GM23338 (cell line): ENCODE data around the gene ERN1. TPM values are rescaled to one million over a fixed set of nuclear protein-coding genes. Genes with fewer than 3 reads are reported as not detected.
A peak's percentile ranks its signal among the peaks of the same experiment; 100 is the strongest.

ENCODE experiments used
- ATAC-seq: fragments of 200-7000 bp; cut with Tn5 transposase; 3 replicates; pipeline ENCODE4 v1.9.1; 2020
- DNase-seq: peaks from one replicate; pipeline ENCODE4 v3.0.0-alpha.2; 2015; ENCODE audit warnings: low spot score
- H2AFZ ChIP-seq: fragments of 200-600 bp; sonication (generic); 2 replicates; pipeline ENCODE4 v1.8.0; 2016; ENCODE audit warnings: antibody characterized with exemption, mild to moderate bottlenecking, moderate library complexity
- H3F3A ChIP-seq: fragments of 200-600 bp; sonication (generic); replicated peaks from 2 replicates; pipeline ENCODE4 v1.8.0; 2017; ENCODE audit warnings: antibody characterized with exemption, mixed run types, low read depth
- H3K27ac ChIP-seq: fragments of 200-600 bp; sonication (generic); 2 replicates; pipeline ENCODE4 v1.6.1; 2016; ENCODE audit warnings: low read depth
- H3K27me3 ChIP-seq: fragments of 200-600 bp; sonication (generic); 2 replicates; pipeline ENCODE4 v1.8.0; 2016; ENCODE audit warnings: mild to moderate bottlenecking, mixed run types, moderate library complexity; ENCODE audit not compliant: insufficient read depth
- H3K36me3 ChIP-seq: fragments of 200-600 bp; sonication (generic); 2 replicates; pipeline ENCODE4 v1.8.0; 2016; ENCODE audit warnings: mild to moderate bottlenecking; ENCODE audit not compliant: insufficient read depth
- H3K4me1 ChIP-seq: fragments of 200-600 bp; sonication (generic); 2 replicates; pipeline ENCODE4 v1.8.0; 2016; ENCODE audit warnings: mild to moderate bottlenecking, moderate library complexity; ENCODE audit not compliant: insufficient read depth
- H3K4me2 ChIP-seq: fragments of 200-600 bp; sonication (generic); 2 replicates; pipeline ENCODE4 v1.7.1; 2017; ENCODE audit warnings: mixed run types
- H3K4me3 ChIP-seq: fragments of 200-600 bp; sonication (generic); 2 replicates; pipeline ENCODE4 v1.6.1; 2016; ENCODE audit warnings: mixed run types
- H3K79me2 ChIP-seq: fragments of 200-600 bp; sonication (generic); replicated peaks from 2 replicates; pipeline ENCODE4 v1.8.0; 2017; ENCODE audit warnings: mild to moderate bottlenecking; ENCODE audit not compliant: insufficient read depth
- H3K9me2 ChIP-seq: fragments of 200-600 bp; sonication (generic); 2 replicates; pipeline ENCODE4 v1.8.0; 2017; ENCODE audit not compliant: insufficient read depth
- H4K20me1 ChIP-seq: fragments of 200-600 bp; sonication (generic); replicated peaks from 2 replicates; pipeline ENCODE4 v1.8.0; 2017; ENCODE audit warnings: mild to moderate bottlenecking; ENCODE audit not compliant: insufficient read depth
- H3K27ac Mint-ChIP-seq: 2 replicates; pipeline ENCODE4 v1.8.0; 2020; ENCODE audit warnings: inconsistent platforms, mild to moderate bottlenecking, moderate library complexity, mixed read lengths
- H3K27me3 Mint-ChIP-seq: 3 replicates; pipeline ENCODE4 v1.8.0; 2022; ENCODE audit warnings: low read depth, mild to moderate bottlenecking, moderate library complexity, mixed read lengths, inconsistent platforms; ENCODE audit not compliant: insufficient read depth, poor library complexity
- H3K36me3 Mint-ChIP-seq: 3 replicates; pipeline ENCODE4 v1.8.0; 2021; ENCODE audit warnings: low read depth, mild to moderate bottlenecking, inconsistent platforms, moderate library complexity, mixed read lengths
- H3K4me1 Mint-ChIP-seq: 3 replicates; pipeline ENCODE4 v1.8.0; 2020; ENCODE audit warnings: mild to moderate bottlenecking, inconsistent platforms, mixed read lengths
- H3K4me3 Mint-ChIP-seq: 3 replicates; pipeline ENCODE4 v1.8.0; 2021; ENCODE audit warnings: moderate library complexity, mild to moderate bottlenecking, inconsistent platforms, mixed read lengths
- H3K9me3 Mint-ChIP-seq: 3 replicates; pipeline ENCODE4 v1.8.0; 2020; ENCODE audit warnings: moderate library complexity, mild to moderate bottlenecking, inconsistent platforms, mixed read lengths
- ETS1 ChIP-seq: IDR thresholded peaks from 2 replicates; pipeline ENCODE4 v1.6.1; 2016; ENCODE audit warnings: antibody characterized with exemption
- EZH2 ChIP-seq: fragments of 200-600 bp; sonication (generic); IDR thresholded peaks from one replicate; pipeline ENCODE4 v1.8.0; 2017; ENCODE audit warnings: antibody characterized with exemption, mild to moderate bottlenecking, low read depth; ENCODE audit not compliant: unreplicated experiment
- JUNB ChIP-seq: IDR thresholded peaks from one replicate; pipeline ENCODE4 v1.6.1; 2016; ENCODE audit warnings: antibody characterized with exemption; ENCODE audit not compliant: unreplicated experiment
- NANOG ChIP-seq: IDR thresholded peaks from 2 replicates; pipeline ENCODE4 v1.6.1; 2016; ENCODE audit warnings: antibody characterized with exemption, borderline replicate concordance
- POLR2AphosphoS5 ChIP-seq: IDR thresholded peaks from 2 replicates; pipeline ENCODE4 v1.6.1; 2016; ENCODE audit warnings: antibody characterized with exemption, low read depth
- REST ChIP-seq: IDR thresholded peaks from one replicate; pipeline ENCODE4 v1.6.1; 2018; ENCODE audit warnings: antibody characterized with exemption; ENCODE audit not compliant: unreplicated experiment
- STAT1 ChIP-seq: IDR thresholded peaks from one replicate; pipeline ENCODE4 v1.6.1; 2016; ENCODE audit warnings: antibody characterized with exemption; ENCODE audit not compliant: unreplicated experiment
- ZNF114 ChIP-seq: fragments of 250-450 bp; sonication (Bioruptor Pico); IDR thresholded peaks from 2 replicates; pipeline ENCODE4 v1.5.0; 2020; ENCODE audit warnings: mild to moderate bottlenecking, moderate library complexity
- ZNF331 ChIP-seq: fragments of 250-450 bp; sonication (Bioruptor Pico); IDR thresholded peaks from 2 replicates; pipeline ENCODE4 v1.5.0; 2020; ENCODE audit warnings: low read depth, mild to moderate bottlenecking, moderate library complexity
- ZNF462 ChIP-seq: fragments of 250-450 bp; sonication (Bioruptor Pico); IDR thresholded peaks from 2 replicates; pipeline ENCODE4 v1.5.0; 2020; ENCODE audit warnings: mild to moderate bottlenecking, moderate library complexity
- polyA plus RNA-seq: library from polyadenylated mRNA; unstranded; fragments of >200 nt; fragmentation: Nextera tagmentation; extraction: Ambion mirVana; gene quantifications from 2 replicates; pipeline ENCODE4 v1.2.1, GENCODE V29; 2016
- total RNA-seq: library from RNA; depleted of rRNA; stranded (reverse); fragments of >200 nt; shearing (Covaris generic); gene quantifications from 2 replicates; pipeline ENCODE4 v1.2.3, GENCODE V29; 2014
- TF ChIP-seq, protein P1 (sequence below), 2 experiments: fragments of 200-600 bp in 1 of 2; sonication (generic) in 1 of 2; conservative IDR thresholded peaks; 2 replicates each; pipeline versions ENCODE4 v1.5.1 to v1.6.1; 2016 to 2017; ENCODE audit warnings: antibody characterized with exemption in 2 of 2, low read depth in 2 of 2, mild to moderate bottlenecking in 2 of 2, moderate library complexity in 1 of 2

The ERN1 gene
- total and polyA plus RNA-seq, 2 experiments from 2014 or later, result 5.9 to 7.5 TPM

GRCh38 chr17:64130559-64131001 lies 636 bp upstream of the ERN1 start (continued):
- no peak for TF ChIP-seq ZNF114 (CRISPR knock-in tag)
- TF ChIP-seq, protein P1, sequence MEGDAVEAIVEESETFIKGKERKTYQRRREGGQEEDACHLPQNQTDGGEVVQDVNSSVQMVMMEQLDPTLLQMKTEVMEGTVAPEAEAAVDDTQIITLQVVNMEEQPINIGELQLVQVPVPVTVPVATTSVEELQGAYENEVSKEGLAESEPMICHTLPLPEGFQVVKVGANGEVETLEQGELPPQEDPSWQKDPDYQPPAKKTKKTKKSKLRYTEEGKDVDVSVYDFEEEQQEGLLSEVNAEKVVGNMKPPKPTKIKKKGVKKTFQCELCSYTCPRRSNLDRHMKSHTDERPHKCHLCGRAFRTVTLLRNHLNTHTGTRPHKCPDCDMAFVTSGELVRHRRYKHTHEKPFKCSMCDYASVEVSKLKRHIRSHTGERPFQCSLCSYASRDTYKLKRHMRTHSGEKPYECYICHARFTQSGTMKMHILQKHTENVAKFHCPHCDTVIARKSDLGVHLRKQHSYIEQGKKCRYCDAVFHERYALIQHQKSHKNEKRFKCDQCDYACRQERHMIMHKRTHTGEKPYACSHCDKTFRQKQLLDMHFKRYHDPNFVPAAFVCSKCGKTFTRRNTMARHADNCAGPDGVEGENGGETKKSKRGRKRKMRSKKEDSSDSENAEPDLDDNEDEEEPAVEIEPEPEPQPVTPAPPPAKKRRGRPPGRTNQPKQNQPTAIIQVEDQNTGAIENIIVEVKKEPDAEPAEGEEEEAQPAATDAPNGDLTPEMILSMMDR (conservative IDR thresholded peaks at IDR 0.05; ENCODE audit: low read depth in 2 of 2), result no peak
- TF ChIP-seq POLR2AphosphoS5, result no peak
- no peak for TF ChIP-seq ZNF331 (CRISPR knock-in tag)
- no peak for TF ChIP-seq JUNB
- no peak for TF ChIP-seq EZH2
- TF ChIP-seq STAT1, result no peak

GRCh38 chr17:64129515-64129764 lies 504 bp downstream of the ERN1 start:
- Histone ChIP-seq H3K4me3 (peak overlapping the region; percentile 84), H3F3A (peaks cover 4% of the 10 kb centered on the region; the same call in 1 of the 2 replicates), H3K4me1 (peaks cover 16% of the 10 kb centered on the region), H3K4me2 (peak overlapping the region; percentile 91), H3K27me3 (peaks cover 30% of the 10 kb centered on the region), H2AFZ (peak overlapping the region; percentile 1; the same call in 1 of the 2 replicates), H3K36me3 (no peaks in the 10 kb centered on the region), H3K27ac (no peak overlapping the region), H4K20me1 (peaks cover 8% of the 10 kb centered on the region; the same call in 1 of the 2 replicates), H3K79me2 (peaks cover 8% of the 10 kb centered on the region; the same call in 1 of the 2 replicates), H3K9me2 (no peaks in the 10 kb centered on the region)
- DNase-seq (peak; percentile 45), ATAC-seq (no peak; the same call in 1 of the 3 replicates)
- Mint-ChIP-seq H3K4me1 (peaks cover 9% of the 10 kb centered on the region), H3K9me3 (no peaks in the 10 kb centered on the region), H3K27me3 (peaks cover 18% of the 10 kb centered on the region), H3K36me3 (peaks cover 2% of the 10 kb centered on the region; the same call in 1 of the 3 replicates), H3K27ac (no peak overlapping the region), H3K4me3 (peak overlapping the region; percentile 76)
- no peak for TF ChIP-seq ETS1
- no peak for TF ChIP-seq STAT1
- TF ChIP-seq NANOG, result no peak
- no peak for TF ChIP-seq JUNB
- no peak for TF ChIP-seq POLR2AphosphoS5
- TF ChIP-seq ZNF462 (CRISPR knock-in tag), result no peak
- no peak for TF ChIP-seq REST
- TF ChIP-seq EZH2, result no peak
